IMR-90 (cell line): ENCODE measurements around the gene DUSP11. TPM values are rescaled to one million over a fixed set of nuclear protein-coding genes. Genes with fewer than 3 reads are reported as not detected.

Source experiments
- ATAC-seq: fragments of 200-7000 bp; cut with Tn5 transposase; 2 replicates; pipeline ENCODE4 v1.9.1; 2020; ENCODE audit warnings: low read depth, mild to moderate bottlenecking, moderate library complexity
- BruUV-seq: library from RNA; stranded (reverse); fragments of 400-500 nt; replicated peaks from 2 replicates; lab custom pipeline; 2021; lab: Mats Ljungman, UMichigan
- CTCF ChIA-PET: fragments of 300-600 bp; formaldehyde crosslinking; extraction: SDS; loops from one replicate; lab custom pipeline; 2021; ENCODE audit warnings: antibody characterized with exemption; lab: Yijun Ruan, JAX
- POLR2A ChIA-PET: fragments of 300-600 bp; sonication (Branson Sonifier 250); formaldehyde crosslinking; loops from one replicate; lab custom pipeline; 2022; ENCODE audit warnings: antibody characterized with exemption; ENCODE audit not compliant: unreplicated experiment; lab: Charles Lee
- DNase-seq: peaks from one replicate; pipeline ENCODE4 v3.0.0; 2013
- H2AFZ ChIP-seq: replicated peaks from 2 replicates; pipeline ENCODE3; 2013; ENCODE audit warnings: low read length, mild to moderate bottlenecking; ENCODE audit not compliant: poor library complexity
- H2AK5ac ChIP-seq: 2 replicates; pipeline ENCODE4 v1.6.1; 2013; ENCODE audit warnings: low read depth, low read length, inconsistent platforms
- H2AK9ac ChIP-seq: replicated peaks from 2 replicates; pipeline ENCODE3; 2013; ENCODE audit warnings: mild to moderate bottlenecking, low read depth, low read length, moderate library complexity; ENCODE audit not compliant: poor library complexity
- H2BK120ac ChIP-seq: 2 replicates; pipeline ENCODE4 v1.6.1; 2013; ENCODE audit warnings: low read depth, low read length, inconsistent platforms
- H2BK15ac ChIP-seq: 3 replicates; pipeline ENCODE4 v1.6.1; 2013; ENCODE audit warnings: low read depth, low read length, inconsistent platforms
- H2BK20ac ChIP-seq: 2 replicates; pipeline ENCODE4 v1.6.1; 2013; ENCODE audit warnings: low read depth, mild to moderate bottlenecking, inconsistent platforms, low read length, moderate library complexity
- H2BK5ac ChIP-seq: 2 replicates; pipeline ENCODE4 v1.6.1; 2013; ENCODE audit warnings: mild to moderate bottlenecking, low read depth, low read length, inconsistent platforms; ENCODE audit not compliant: poor library complexity, severe bottlenecking
- H3K14ac ChIP-seq: replicated peaks from 2 replicates; pipeline ENCODE4 v1.6.1; 2013; ENCODE audit warnings: low read depth, low read length, inconsistent platforms
- H3K18ac ChIP-seq: 2 replicates; pipeline ENCODE4 v1.6.1; 2013; ENCODE audit warnings: low read depth, low read length, control low read depth
- H3K23ac ChIP-seq: 2 replicates; pipeline ENCODE4 v1.6.1; 2013; ENCODE audit warnings: low read depth, low read length, inconsistent platforms
- H3K27ac ChIP-seq: 2 replicates; pipeline ENCODE4 v1.5.1; 2013; ENCODE audit warnings: mild to moderate bottlenecking, control low read depth, low read length; ENCODE audit not compliant: insufficient read depth
- H3K27me3 ChIP-seq: 2 replicates; pipeline ENCODE4 v1.6.1; 2013; ENCODE audit warnings: low read length; ENCODE audit not compliant: control insufficient read depth, insufficient read depth
- H3K36me3 ChIP-seq: 2 replicates; pipeline ENCODE4 v1.6.1; 2013; ENCODE audit warnings: low read length, mixed read lengths; ENCODE audit not compliant: control insufficient read depth, insufficient read depth
- H3K4ac ChIP-seq: 2 replicates; pipeline ENCODE4 v1.6.1; 2013; ENCODE audit warnings: low read depth, low read length, inconsistent platforms
- H3K4me1 ChIP-seq: 2 replicates; pipeline ENCODE4 v1.6.1; 2013; ENCODE audit warnings: low read length, mixed read lengths; ENCODE audit not compliant: control insufficient read depth, insufficient read depth
- H3K4me2 ChIP-seq: 2 replicates; pipeline ENCODE4 v1.6.1; 2013; ENCODE audit warnings: low read depth, mild to moderate bottlenecking, control low read depth, low read length, moderate library complexity
- H3K4me3 ChIP-seq: 2 replicates; pipeline ENCODE4 v1.5.1; 2013; ENCODE audit warnings: low read depth, mild to moderate bottlenecking, control low read depth, low read length, moderate library complexity; ENCODE audit not compliant: insufficient read depth
- H3K56ac ChIP-seq: 2 replicates; pipeline ENCODE4 v1.6.1; 2013; ENCODE audit warnings: low read length, inconsistent platforms; ENCODE audit not compliant: insufficient read depth; ENCODE audit errors: extremely low read depth
- H3K79me1 ChIP-seq, 2 experiments: 2 replicates each; pipeline ENCODE4 v1.6.1; 2013; ENCODE audit warnings: low read length in 2 of 2, inconsistent platforms in 1 of 2, low read depth in 1 of 2
- H3K9ac ChIP-seq: 2 replicates; pipeline ENCODE4 v1.6.1; 2013; ENCODE audit warnings: low read depth, low read length, control low read depth
- H3K9me1 ChIP-seq: 2 replicates; pipeline ENCODE4 v1.6.1; 2013; ENCODE audit warnings: low read length, inconsistent platforms; ENCODE audit not compliant: insufficient read depth
- H3K9me3 ChIP-seq: 2 replicates; pipeline ENCODE4 v1.6.1; 2013; ENCODE audit warnings: low read length; ENCODE audit not compliant: control insufficient read depth, insufficient read depth
- H4K20me1 ChIP-seq: 2 replicates; pipeline ENCODE4 v1.6.1; 2013; ENCODE audit warnings: low read length, inconsistent platforms; ENCODE audit not compliant: insufficient read depth
- H4K5ac ChIP-seq: 2 replicates; pipeline ENCODE4 v1.6.1; 2013; ENCODE audit warnings: mild to moderate bottlenecking, low read depth, low read length, control low read depth
- H4K8ac ChIP-seq, 2 experiments: 2 replicates each; pipeline ENCODE4 v1.6.1; 2013; ENCODE audit warnings: low read depth in 2 of 2, low read length in 2 of 2, control low read depth in 1 of 2, inconsistent platforms in 1 of 2
- H4K91ac ChIP-seq: 2 replicates; pipeline ENCODE4 v1.6.1; 2013; ENCODE audit warnings: low read depth, low read length, inconsistent platforms; ENCODE audit not compliant: insufficient read depth
- BHLHE40 ChIP-seq: fragments of 150-350 bp; IDR thresholded peaks from 2 replicates; pipeline ENCODE4 v1.6.1; 2016; ENCODE audit warnings: mild to moderate bottlenecking, low read depth, low read length
- CEBPB ChIP-seq: IDR thresholded peaks from 2 replicates; pipeline ENCODE4 v1.6.1; 2012; ENCODE audit warnings: low read depth, low read length, improper control_type of control experiment
- CHD1 ChIP-seq: IDR thresholded peaks from 2 replicates; pipeline ENCODE4 v1.6.1; 2012; ENCODE audit warnings: low read depth, low read length, improper control_type of control experiment
- FOS ChIP-seq: fragments of 150-350 bp; IDR thresholded peaks from 2 replicates; pipeline ENCODE4 v1.6.1; 2016; ENCODE audit warnings: low read depth, low read length
- MAZ ChIP-seq: IDR thresholded peaks from 2 replicates; pipeline ENCODE4 v1.6.1; 2012; ENCODE audit warnings: low read depth, mild to moderate bottlenecking, low read length, improper control_type of control experiment, moderate library complexity, borderline replicate concordance
- MXI1 ChIP-seq: IDR thresholded peaks from 2 replicates; pipeline ENCODE4 v1.6.1; 2012; ENCODE audit warnings: low read depth, mild to moderate bottlenecking, low read length, moderate library complexity, borderline replicate concordance
- POLR2A ChIP-seq: IDR thresholded peaks from 2 replicates; pipeline ENCODE4 v1.6.1; 2012; ENCODE audit warnings: mild to moderate bottlenecking, low read depth, low read length
- RAD21 ChIP-seq: IDR thresholded peaks from 2 replicates; pipeline ENCODE4 v1.6.1; 2012; ENCODE audit warnings: low read length, improper control_type of control experiment
- RCOR1 ChIP-seq: IDR thresholded peaks from 2 replicates; pipeline ENCODE4 v1.6.1; 2012; ENCODE audit warnings: mild to moderate bottlenecking, low read length, improper control_type of control experiment; ENCODE audit not compliant: insufficient replicate concordance
- RFX5 ChIP-seq: IDR thresholded peaks from 2 replicates; pipeline ENCODE4 v1.8.0; 2012; ENCODE audit warnings: low read depth, mild to moderate bottlenecking, low read length, moderate library complexity
- SMC3 ChIP-seq: fragments of 150-350 bp; IDR thresholded peaks from 2 replicates; pipeline ENCODE4 v1.6.1; 2016; ENCODE audit warnings: low read depth, mild to moderate bottlenecking, antibody characterized with exemption, low read length, moderate library complexity
- dilution Hi-C: fragments of 300-500 bp; cut with HindIII; formaldehyde crosslinking; loops from one replicate; pipeline ENCODE4 v1.14.3; 2018; ENCODE audit warnings: low sequenced_read_pairs; ENCODE audit not compliant: unreplicated experiment
- in situ Hi-C: fragments of 300-500 bp; cut with MboI; formaldehyde crosslinking; loops from 3 replicates; pipeline ENCODE4 v1.14.3; 2019; ENCODE audit warnings: low sequenced_read_pairs, inconsistent platforms, mixed read lengths
- intact Hi-C: fragments of 100-400 bp; cut with micrococcal nuclease; formaldehyde crosslinking; loops from 2 replicates; pipeline ENCODE4 v1.10.0; 2022
- polyA plus RNA-seq, 3 experiments: library from polyadenylated mRNA; depleted of rRNA; stranded (reverse); fragments of >200 nt; gene quantifications; 2 replicates each; pipeline ENCODE4 v1.2.3, GENCODE V29; 2012; ENCODE audit warnings: low replicate concordance in 1 of 3
- total RNA-seq: library from RNA; depleted of rRNA; stranded (reverse); fragments of >200 nt; gene quantifications from 2 replicates; pipeline ENCODE4 v1.2.3, GENCODE V29; 2012
- TF ChIP-seq, protein P1 (sequence below): fragments of 150-350 bp; IDR thresholded peaks from 2 replicates; pipeline ENCODE4 v1.6.1; 2016; ENCODE audit warnings: low read depth, mild to moderate bottlenecking, low read length, moderate library complexity, borderline replicate concordance
- TF ChIP-seq, protein P2 (sequence below): fragments of 150-350 bp; IDR thresholded peaks from 2 replicates; pipeline ENCODE4 v1.6.1; 2017; ENCODE audit warnings: mild to moderate bottlenecking, antibody characterized with exemption, low read length, low read depth

The DUSP11 gene
- total and polyA plus RNA-seq, 2 of the 4 experiments (the other 2 are of a cell fraction): 22.4 to 25.6 TPM

DNA sequence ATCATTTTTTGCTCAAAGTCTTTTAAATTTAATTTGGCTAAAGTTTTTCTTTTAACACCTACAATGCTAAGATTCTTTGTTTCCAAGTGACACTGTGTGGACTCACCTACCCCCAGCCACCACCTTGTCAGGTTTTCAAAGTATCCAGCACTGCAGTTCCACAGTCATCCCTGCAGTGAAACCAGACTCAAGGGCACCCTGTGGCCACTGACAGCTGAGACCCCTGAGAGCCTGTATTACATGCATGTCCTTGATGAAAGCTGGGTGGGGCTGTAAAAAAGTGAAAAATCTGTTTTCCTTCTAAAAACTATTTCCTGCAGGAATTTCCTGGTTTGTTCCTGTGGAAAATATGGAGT, 62.7 kb downstream of the DUSP11 start:
- H3K23ac ChIP-seq: no peak overlapping the region
- DNase-seq (no peak), ATAC-seq (peak; percentile 16; the same call in 1 of the 2 replicates)
- H3K14ac ChIP-seq: no peak overlapping the region
- H2AK5ac ChIP-seq: no peak overlapping the region
- no peak overlapping the region for H4K91ac ChIP-seq
- TF ChIP-seq RFX5 (no peak), MXI1 (no peak), SMC3 (no peak), POLR2A (no peak), CEBPB (no peak), BHLHE40 (no peak), RAD21 (no peak), FOS (no peak), RCOR1 (no peak), CHD1 (no peak), MAZ (no peak)
- TF ChIP-seq, protein P1, sequence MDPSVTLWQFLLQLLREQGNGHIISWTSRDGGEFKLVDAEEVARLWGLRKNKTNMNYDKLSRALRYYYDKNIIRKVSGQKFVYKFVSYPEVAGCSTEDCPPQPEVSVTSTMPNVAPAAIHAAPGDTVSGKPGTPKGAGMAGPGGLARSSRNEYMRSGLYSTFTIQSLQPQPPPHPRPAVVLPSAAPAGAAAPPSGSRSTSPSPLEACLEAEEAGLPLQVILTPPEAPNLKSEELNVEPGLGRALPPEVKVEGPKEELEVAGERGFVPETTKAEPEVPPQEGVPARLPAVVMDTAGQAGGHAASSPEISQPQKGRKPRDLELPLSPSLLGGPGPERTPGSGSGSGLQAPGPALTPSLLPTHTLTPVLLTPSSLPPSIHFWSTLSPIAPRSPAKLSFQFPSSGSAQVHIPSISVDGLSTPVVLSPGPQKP: no peak
- TF ChIP-seq, protein P2, sequence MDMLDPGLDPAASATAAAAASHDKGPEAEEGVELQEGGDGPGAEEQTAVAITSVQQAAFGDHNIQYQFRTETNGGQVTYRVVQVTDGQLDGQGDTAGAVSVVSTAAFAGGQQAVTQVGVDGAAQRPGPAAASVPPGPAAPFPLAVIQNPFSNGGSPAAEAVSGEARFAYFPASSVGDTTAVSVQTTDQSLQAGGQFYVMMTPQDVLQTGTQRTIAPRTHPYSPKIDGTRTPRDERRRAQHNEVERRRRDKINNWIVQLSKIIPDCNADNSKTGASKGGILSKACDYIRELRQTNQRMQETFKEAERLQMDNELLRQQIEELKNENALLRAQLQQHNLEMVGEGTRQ: no peak
- H2BK15ac ChIP-seq: no peak overlapping the region
- H2BK120ac ChIP-seq: no peak overlapping the region
- no peak overlapping the region for H3K56ac ChIP-seq
- H3K4me1 ChIP-seq: no peaks in the 10 kb centered on the region
- no peak overlapping the region for H4K5ac ChIP-seq
- in situ Hi-C loops: no loop called here
- H3K79me1 ChIP-seq: no peaks in the 10 kb centered on the region
- H2BK20ac ChIP-seq: no peak overlapping the region
- no peak overlapping the region for H3K4me2 ChIP-seq
- no TSS peak for BruUV-seq
- POLR2A ChIA-PET: no interaction called here
- no peaks in the 10 kb centered on the region for H3K36me3 ChIP-seq
- H4K8ac ChIP-seq: no peak overlapping the region
- no peaks in the 10 kb centered on the region for H3K27me3 ChIP-seq
- no peaks in the 10 kb centered on the region for H3K9me3 ChIP-seq
- H3K4ac ChIP-seq: no peak overlapping the region
- no peaks in the 10 kb centered on the region for H4K20me1 ChIP-seq
- H2BK5ac ChIP-seq: no peak overlapping the region
- no peak overlapping the region for H2AK9ac ChIP-seq
- intact Hi-C loops: no loop called here
- no peak overlapping the region for H3K18ac ChIP-seq
- H2AFZ ChIP-seq: no peak overlapping the region
- no peak overlapping the region for H3K27ac ChIP-seq
- no peak overlapping the region for H3K9ac ChIP-seq
- CTCF ChIA-PET: no interaction called here
- dilution Hi-C loops: no loop called here
- H3K9me1 ChIP-seq: no peaks in the 10 kb centered on the region
- no peak overlapping the region for H3K4me3 ChIP-seq
